Neural cell (in vitro differentiated cells): ENCODE measurements around the gene ABCA6. TPM values are rescaled to one million over a fixed set of nuclear protein-coding genes. Genes with fewer than 3 reads are reported as not detected.

Experiments used
- H2AFZ ChIP-seq: fragments of 200-600, 300-800 bp; sonication (generic), shearing (Covaris generic); 2 replicates; pipeline ENCODE4 v1.6.0; 2014; ENCODE audit warnings: low read depth, mild to moderate bottlenecking, antibody characterized with exemption, low read length, moderate library complexity
- H3F3A ChIP-seq: fragments of 200-600 bp; shearing (Covaris generic); 2 replicates; pipeline ENCODE4 v1.6.1; 2016; ENCODE audit warnings: mild to moderate bottlenecking, moderate library complexity, mixed read lengths, antibody characterized with exemption, low read length; ENCODE audit not compliant: insufficient read depth, poor library complexity, severe bottlenecking
- H3K27ac ChIP-seq: fragments of 200-600, 300-800 bp; sonication (generic), shearing (Covaris generic); 2 replicates; pipeline ENCODE4 v1.5.1; 2014; ENCODE audit warnings: mild to moderate bottlenecking, low read length, moderate library complexity
- H3K27me3 ChIP-seq: fragments of 300-800, 200-600 bp; sonication (generic), shearing (Covaris generic); 2 replicates; pipeline ENCODE4 v1.6.0; 2014; ENCODE audit warnings: mild to moderate bottlenecking, low read depth, low read length, moderate library complexity; ENCODE audit not compliant: insufficient read depth
- H3K36me3 ChIP-seq: fragments of 300-800, 200-600 bp; sonication (generic), shearing (Covaris generic); 2 replicates; pipeline ENCODE4 v1.5.1; 2014; ENCODE audit warnings: mild to moderate bottlenecking, antibody characterized with exemption, low read length, moderate library complexity; ENCODE audit not compliant: insufficient read depth
- H3K4me2 ChIP-seq: fragments of 300-800, 200-600 bp; sonication (generic), shearing (Covaris generic); 2 replicates; pipeline ENCODE4 v1.6.0; 2014; ENCODE audit warnings: mild to moderate bottlenecking, low read length
- H3K4me3 ChIP-seq: fragments of 300-800, 200-600 bp; sonication (generic), shearing (Covaris generic); 2 replicates; pipeline ENCODE4 v1.5.1; 2014; ENCODE audit warnings: mild to moderate bottlenecking, low read length, moderate library complexity
- H3K79me2 ChIP-seq: fragments of 200-600 bp; shearing (Covaris generic); replicated peaks from 2 replicates; pipeline ENCODE4 v1.6.0; 2014; ENCODE audit warnings: mild to moderate bottlenecking, low read length, moderate library complexity; ENCODE audit not compliant: insufficient read depth
- H3K9ac ChIP-seq: fragments of 300-800, 200-600 bp; sonication (generic), shearing (Covaris generic); 2 replicates; pipeline ENCODE4 v1.6.1; 2016; ENCODE audit warnings: mild to moderate bottlenecking, low read length, mixed read lengths
- H3K9me2 ChIP-seq: fragments of 200-600 bp; shearing (Covaris generic); 2 replicates; pipeline ENCODE4 v1.6.1; 2016; ENCODE audit warnings: mild to moderate bottlenecking, low read length, mixed read lengths; ENCODE audit not compliant: insufficient read depth
- H3K9me3 ChIP-seq: fragments of 200-600, 300-800 bp; sonication (generic), shearing (Covaris generic); 2 replicates; pipeline ENCODE4 v1.6.1; 2016; ENCODE audit warnings: mild to moderate bottlenecking, mixed run types, low read length, moderate library complexity, mixed read lengths
- H4K20me1 ChIP-seq: fragments of 200-600 bp; shearing (Covaris generic); 2 replicates; pipeline ENCODE4 v1.6.1; 2016; ENCODE audit warnings: mild to moderate bottlenecking, mixed run types; ENCODE audit not compliant: insufficient read depth
- CTCF ChIP-seq: fragments of 450-650 bp; IDR thresholded peaks from 2 replicates; pipeline ENCODE4 v1.5.1; 2014; ENCODE audit warnings: antibody characterized with exemption, mild to moderate bottlenecking, moderate library complexity; ENCODE audit not compliant: poor library complexity, severe bottlenecking
- EP300 ChIP-seq: fragments of 450-650 bp; conservative IDR thresholded peaks from 2 replicates; pipeline ENCODE4 v1.6.1; 2014; ENCODE audit warnings: antibody characterized with exemption, mild to moderate bottlenecking, moderate library complexity; ENCODE audit not compliant: poor library complexity, severe bottlenecking
- EZH2 ChIP-seq: fragments of 200-600, 300-800 bp; shearing (Covaris generic), sonication (generic); IDR thresholded peaks from 2 replicates; pipeline ENCODE4 v1.6.1; 2014; ENCODE audit warnings: antibody characterized with exemption, low read length, borderline replicate concordance, mild to moderate bottlenecking; ENCODE audit not compliant: insufficient read depth, poor library complexity, severe bottlenecking
- MXI1 ChIP-seq: fragments of 450-650 bp; conservative IDR thresholded peaks from 2 replicates; pipeline ENCODE4 v1.6.1; 2014; ENCODE audit warnings: antibody characterized with exemption, mild to moderate bottlenecking; ENCODE audit not compliant: poor library complexity, severe bottlenecking
- POLR2AphosphoS5 ChIP-seq: IDR thresholded peaks from 2 replicates; pipeline ENCODE4 v1.6.1; 2012
- RAD21 ChIP-seq: fragments of 450-650 bp; conservative IDR thresholded peaks from 2 replicates; pipeline ENCODE4 v1.6.1; 2014; ENCODE audit warnings: antibody characterized with exemption, mild to moderate bottlenecking, moderate library complexity
- REST ChIP-seq: IDR thresholded peaks from 2 replicates; pipeline ENCODE4 v1.6.1; 2012; ENCODE audit warnings: borderline replicate concordance
- SMC3 ChIP-seq: fragments of 450-650 bp; conservative IDR thresholded peaks from 2 replicates; pipeline ENCODE4 v1.6.1; 2014; ENCODE audit warnings: antibody characterized with exemption, mild to moderate bottlenecking, moderate library complexity; ENCODE audit not compliant: poor library complexity
- TAF1 ChIP-seq: IDR thresholded peaks from 2 replicates; pipeline ENCODE4 v1.6.1; 2012; ENCODE audit warnings: low read depth
- polyA plus RNA-seq: library from polyadenylated mRNA; depleted of rRNA; stranded (reverse); fragments of >200 nt; gene quantifications from 2 replicates; pipeline ENCODE4 v1.2.3, GENCODE V29; 2014

ABCA6 gene
- polyA plus RNA-seq, 1 donor from 2014 or later, result 1.6 TPM

GRCh38 chr17:69147460-69147859 is 5.8 kb upstream of the ABCA6 start:
- H3K9me3 ChIP-seq, result no peaks in the 10 kb centered on the region
- no peak for TF ChIP-seq REST
- TF ChIP-seq SMC3, result no peak
- no peak for TF ChIP-seq CTCF
- no peak for TF ChIP-seq TAF1
- TF ChIP-seq RAD21, result no peak
- TF ChIP-seq POLR2AphosphoS5, result no peak
- no peak for TF ChIP-seq MXI1
- no peak for TF ChIP-seq EP300
- TF ChIP-seq EZH2, result no peak

GRCh38 chr17:69144331-69145255 is 2.9 kb upstream of the ABCA6 start:
- H3K9me3 ChIP-seq, result no peaks in the 10 kb centered on the region
- H4K20me1 ChIP-seq, result no peaks in the 10 kb centered on the region
- H3K9ac ChIP-seq, result no peak overlapping the region
- TF ChIP-seq EP300, result no peak
- TF ChIP-seq TAF1, result no peak
- TF ChIP-seq REST, result no peak
- no peak for TF ChIP-seq CTCF
- no peak for TF ChIP-seq SMC3
- no peak for TF ChIP-seq RAD21
- no peak for TF ChIP-seq MXI1
- TF ChIP-seq POLR2AphosphoS5, result no peak
- TF ChIP-seq EZH2, result no peak
- no peaks in the 10 kb centered on the region for H3K36me3 ChIP-seq
- no peaks in the 10 kb centered on the region for H3F3A ChIP-seq
- H2AFZ ChIP-seq, result no peak overlapping the region
- no peaks in the 10 kb centered on the region for H3K9me2 ChIP-seq
- H3K4me2 ChIP-seq, result no peak overlapping the region
- no peaks in the 10 kb centered on the region for H3K27me3 ChIP-seq
- H3K79me2 ChIP-seq, result no peaks in the 10 kb centered on the region
- no peak overlapping the region for H3K4me3 ChIP-seq
- H3K27ac ChIP-seq, result no peak overlapping the region

More at GRCh38 chr17:69147460-69147859, 5.8 kb upstream of the ABCA6 start:
- H3K27me3 ChIP-seq, result no peaks in the 10 kb centered on the region
- H3K4me3 ChIP-seq, result no peak overlapping the region
- H3K4me2 ChIP-seq, result no peak overlapping the region
- no peaks in the 10 kb centered on the region for H4K20me1 ChIP-seq
- no peak overlapping the region for H3K27ac ChIP-seq
- H3K9ac ChIP-seq, result no peak overlapping the region
- no peak overlapping the region for H2AFZ ChIP-seq
- no peaks in the 10 kb centered on the region for H3F3A ChIP-seq
- no peaks in the 10 kb centered on the region for H3K79me2 ChIP-seq
- no peaks in the 10 kb centered on the region for H3K36me3 ChIP-seq
- no peaks in the 10 kb centered on the region for H3K9me2 ChIP-seq
